D721Med (cell line): ENCODE measurements around the gene PPP1R10.
"Not testable (repeated sequence)": the region's sequence is repeated elsewhere in the genome, so short reads cannot be mapped to it uniquely, and the experiment has no call there.

Experiments
- DNase-seq: peaks from one replicate; pipeline ENCODE4 v3.0.0; 2011; ENCODE audit warnings: low spot score; ENCODE audit not compliant: insufficient read length
- FAIRE-seq: peaks from 2 replicates; lab custom pipeline; 2011; peaks lifted over from hg19 to GRCh38; lab: Jason Lieb, UNC
- TF ChIP-seq, protein P1 (sequence below): IDR thresholded peaks from 2 replicates; pipeline ENCODE4 v1.5.1; 2012; ENCODE audit warnings: mild to moderate bottlenecking, control low read depth; ENCODE audit not compliant: insufficient read depth; ENCODE audit errors: missing control alignments

PPP1R10 gene

DNA sequence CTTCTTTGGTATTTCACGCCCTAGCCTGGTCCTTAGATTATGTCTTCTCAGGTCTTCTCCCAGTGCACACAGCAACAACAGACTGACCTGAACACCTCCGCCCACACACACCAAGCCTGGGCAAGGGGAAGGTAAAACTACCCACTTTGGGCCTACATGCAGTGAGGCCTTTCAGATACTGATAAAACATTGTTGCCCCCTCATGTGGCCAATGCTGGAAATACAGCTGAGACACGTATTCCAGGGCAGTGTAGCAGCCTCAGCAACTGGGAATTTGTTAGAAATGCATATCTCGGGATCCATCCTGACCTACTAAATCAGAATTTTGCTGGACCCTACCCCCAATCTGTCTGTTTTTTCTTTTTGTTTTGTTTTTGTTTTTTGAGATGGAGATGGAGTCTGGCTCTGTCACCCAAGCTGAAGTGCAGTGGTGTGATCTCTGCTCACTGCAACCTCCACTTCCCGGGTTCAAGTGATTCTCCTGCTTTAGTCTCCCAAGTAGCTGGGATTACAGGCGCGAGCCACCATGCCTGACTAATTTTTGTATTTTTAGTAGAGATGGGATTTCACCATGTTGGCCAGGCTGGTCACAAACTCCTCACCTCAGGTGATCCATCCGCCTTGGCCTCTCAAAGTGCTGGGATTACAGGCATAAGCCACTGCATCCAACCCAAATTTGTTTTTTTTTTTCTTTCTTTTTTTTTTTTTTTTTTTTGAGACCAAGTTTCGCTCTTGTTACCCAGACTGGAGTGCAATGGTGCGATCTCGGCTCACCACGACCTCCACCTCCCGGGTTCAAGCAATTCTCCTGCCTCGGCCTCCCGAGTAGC, 19.5 kb downstream of the PPP1R10 start:
- TF ChIP-seq, protein P1, sequence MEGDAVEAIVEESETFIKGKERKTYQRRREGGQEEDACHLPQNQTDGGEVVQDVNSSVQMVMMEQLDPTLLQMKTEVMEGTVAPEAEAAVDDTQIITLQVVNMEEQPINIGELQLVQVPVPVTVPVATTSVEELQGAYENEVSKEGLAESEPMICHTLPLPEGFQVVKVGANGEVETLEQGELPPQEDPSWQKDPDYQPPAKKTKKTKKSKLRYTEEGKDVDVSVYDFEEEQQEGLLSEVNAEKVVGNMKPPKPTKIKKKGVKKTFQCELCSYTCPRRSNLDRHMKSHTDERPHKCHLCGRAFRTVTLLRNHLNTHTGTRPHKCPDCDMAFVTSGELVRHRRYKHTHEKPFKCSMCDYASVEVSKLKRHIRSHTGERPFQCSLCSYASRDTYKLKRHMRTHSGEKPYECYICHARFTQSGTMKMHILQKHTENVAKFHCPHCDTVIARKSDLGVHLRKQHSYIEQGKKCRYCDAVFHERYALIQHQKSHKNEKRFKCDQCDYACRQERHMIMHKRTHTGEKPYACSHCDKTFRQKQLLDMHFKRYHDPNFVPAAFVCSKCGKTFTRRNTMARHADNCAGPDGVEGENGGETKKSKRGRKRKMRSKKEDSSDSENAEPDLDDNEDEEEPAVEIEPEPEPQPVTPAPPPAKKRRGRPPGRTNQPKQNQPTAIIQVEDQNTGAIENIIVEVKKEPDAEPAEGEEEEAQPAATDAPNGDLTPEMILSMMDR = peak; percentile 77
- not testable (repeated sequence) for FAIRE-seq
- peak; percentile 67 for DNase-seq

DNA sequence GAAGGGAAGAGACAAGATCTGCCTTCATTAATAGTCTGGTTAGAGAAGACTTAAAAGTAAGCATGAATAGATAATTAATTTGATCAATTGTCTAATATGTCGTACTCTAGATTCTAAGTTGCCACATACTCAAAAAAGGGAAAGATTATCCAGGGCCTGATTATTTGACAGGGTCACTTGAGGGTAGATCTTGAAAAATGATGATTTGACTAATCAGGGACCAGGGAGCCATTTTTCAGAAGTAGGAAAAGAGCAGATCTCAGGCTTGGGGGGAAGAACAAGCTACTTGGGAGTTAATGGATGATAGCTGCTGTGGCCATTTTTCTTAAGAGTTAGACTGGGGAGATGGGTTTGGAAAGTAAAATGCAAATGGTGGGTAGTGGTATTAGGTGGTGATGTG, 24.8 kb downstream of the PPP1R10 start:
- DNase-seq (no peak), FAIRE-seq (no peak)
- TF ChIP-seq, protein P1 = no peak

DNA sequence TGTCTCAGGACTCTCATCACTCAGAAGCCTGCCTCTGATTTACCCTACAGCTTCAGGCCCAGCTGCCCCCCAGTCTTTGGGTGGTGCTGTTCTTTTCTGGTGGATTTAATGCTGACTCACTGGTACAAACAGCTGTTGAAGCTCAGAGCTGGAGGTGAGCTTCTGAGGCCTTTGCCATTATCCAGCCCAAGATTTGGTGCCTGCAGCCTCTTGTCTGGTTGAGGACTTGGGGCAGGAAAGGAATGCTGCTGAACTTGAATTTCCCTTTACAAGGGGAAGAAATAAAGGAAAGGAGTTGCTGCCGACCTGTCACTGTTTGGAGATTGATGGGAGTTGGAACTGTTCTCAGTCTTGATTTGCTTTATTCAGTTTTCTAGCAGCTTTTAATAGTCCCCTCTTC, 26.0 kb downstream of the PPP1R10 start:
- DNase-seq (no peak), FAIRE-seq (no peak)
- TF ChIP-seq, protein P1 = no peak

DNA sequence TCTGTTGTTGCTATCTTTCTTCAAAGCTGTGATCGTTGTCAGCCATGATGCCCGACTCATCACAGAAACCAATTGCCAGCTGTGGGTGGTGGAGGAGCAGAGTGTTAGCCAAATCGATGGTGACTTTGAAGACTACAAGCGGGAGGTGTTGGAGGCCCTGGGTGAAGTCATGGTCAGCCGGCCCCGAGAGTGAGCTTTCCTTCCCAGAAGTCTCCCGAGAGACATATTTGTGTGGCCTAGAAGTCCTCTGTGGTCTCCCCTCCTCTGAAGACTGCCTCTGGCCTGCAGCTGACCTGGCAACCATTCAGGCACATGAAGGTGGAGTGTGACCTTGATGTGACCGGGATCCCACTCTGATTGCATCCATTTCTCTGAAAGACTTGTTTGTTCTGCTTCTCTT, 26.5 kb downstream of the PPP1R10 start:
- TF ChIP-seq, protein P1 = no peak
- no peak for DNase-seq
- FAIRE-seq = no peak

DNA sequence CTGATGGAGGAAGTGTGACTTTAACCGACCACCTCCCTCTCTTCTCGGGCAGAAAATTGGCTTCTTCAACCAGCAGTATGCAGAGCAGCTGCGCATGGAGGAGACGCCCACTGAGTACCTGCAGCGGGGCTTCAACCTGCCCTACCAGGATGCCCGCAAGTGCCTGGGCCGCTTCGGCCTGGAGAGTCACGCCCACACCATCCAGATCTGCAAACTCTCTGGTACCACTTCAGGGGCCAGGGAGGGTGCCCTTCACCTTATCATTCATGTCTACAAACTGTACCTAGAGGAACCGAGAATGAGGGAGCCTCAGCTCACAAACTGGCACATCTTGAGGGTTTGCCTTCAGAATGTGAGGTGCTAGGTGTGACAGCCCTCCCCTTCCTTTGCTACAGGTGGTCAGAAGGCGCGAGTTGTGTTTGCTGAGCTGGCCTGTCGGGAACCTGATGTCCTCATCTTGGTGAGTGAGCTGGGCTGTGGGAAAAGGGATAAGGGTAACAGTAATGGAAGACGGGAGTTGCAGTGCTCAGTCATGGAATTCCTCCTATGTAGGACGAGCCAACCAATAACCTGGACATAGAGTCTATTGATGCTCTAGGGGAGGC, 27.2 kb downstream of the PPP1R10 start:
- FAIRE-seq = no peak
- TF ChIP-seq, protein P1 = no peak

DNA sequence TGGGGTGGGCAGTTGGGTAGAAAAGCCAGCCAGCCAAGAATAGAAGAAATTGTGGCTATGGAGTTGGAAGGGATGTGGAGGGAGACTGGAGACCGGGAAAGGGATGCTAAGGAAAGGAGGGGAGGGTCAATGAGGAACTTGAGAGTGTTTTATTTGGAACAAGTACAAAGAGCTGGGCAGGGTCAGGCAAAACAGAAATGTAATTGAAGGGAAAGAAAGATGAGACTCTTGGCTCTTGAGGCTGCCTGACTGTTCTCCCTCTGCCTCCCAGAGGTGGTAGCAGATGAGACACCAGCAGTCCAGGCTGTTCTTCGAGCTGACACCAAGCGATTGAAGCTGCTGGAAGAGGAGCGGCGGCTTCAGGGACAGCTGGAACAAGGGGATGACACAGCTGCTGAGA, 33.1 kb downstream of the PPP1R10 start:
- DNase-seq (no peak), FAIRE-seq (no peak)
- TF ChIP-seq, protein P1 = no peak

More for the DNA sequence above, 27.2 kb downstream of the PPP1R10 start:
- no peak for DNase-seq

DNA sequence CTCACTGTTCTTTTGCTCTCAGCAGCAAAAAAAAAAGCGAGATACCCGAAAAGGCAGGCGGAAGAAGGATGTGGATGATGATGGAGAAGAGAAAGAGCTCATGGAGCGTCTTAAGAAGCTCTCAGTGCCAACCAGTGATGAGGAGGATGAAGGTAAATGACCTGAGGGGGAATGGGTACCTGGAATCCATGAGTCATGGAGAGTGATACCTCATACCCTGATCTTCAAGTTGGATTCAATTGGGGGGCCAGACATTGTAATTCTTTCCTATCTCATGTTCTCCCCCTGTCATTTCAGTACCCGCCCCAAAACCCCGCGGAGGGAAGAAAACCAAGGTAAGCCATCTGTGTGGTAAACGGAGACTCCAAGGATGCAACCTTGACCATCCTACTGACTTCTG, 39.0 kb downstream of the PPP1R10 start:
- DNase-seq = no peak
- TF ChIP-seq, protein P1 = no peak
- FAIRE-seq = no peak
